Stimulated activated CD8-positive, alpha-beta memory T cell treated with anti-CD3 and anti-CD28 coated beads, Interleukin-7, amount 100 ng/mL, for 4 hours (primary cell): ENCODE measurements around the gene EBPL.

Source experiments
- DNase-seq, 2 donors: peaks; one replicate each; pipeline ENCODE4 v3.0.0-alpha.2; 2020; ENCODE audit warnings: low read depth in 2 of 2

EBPL gene

DNA sequence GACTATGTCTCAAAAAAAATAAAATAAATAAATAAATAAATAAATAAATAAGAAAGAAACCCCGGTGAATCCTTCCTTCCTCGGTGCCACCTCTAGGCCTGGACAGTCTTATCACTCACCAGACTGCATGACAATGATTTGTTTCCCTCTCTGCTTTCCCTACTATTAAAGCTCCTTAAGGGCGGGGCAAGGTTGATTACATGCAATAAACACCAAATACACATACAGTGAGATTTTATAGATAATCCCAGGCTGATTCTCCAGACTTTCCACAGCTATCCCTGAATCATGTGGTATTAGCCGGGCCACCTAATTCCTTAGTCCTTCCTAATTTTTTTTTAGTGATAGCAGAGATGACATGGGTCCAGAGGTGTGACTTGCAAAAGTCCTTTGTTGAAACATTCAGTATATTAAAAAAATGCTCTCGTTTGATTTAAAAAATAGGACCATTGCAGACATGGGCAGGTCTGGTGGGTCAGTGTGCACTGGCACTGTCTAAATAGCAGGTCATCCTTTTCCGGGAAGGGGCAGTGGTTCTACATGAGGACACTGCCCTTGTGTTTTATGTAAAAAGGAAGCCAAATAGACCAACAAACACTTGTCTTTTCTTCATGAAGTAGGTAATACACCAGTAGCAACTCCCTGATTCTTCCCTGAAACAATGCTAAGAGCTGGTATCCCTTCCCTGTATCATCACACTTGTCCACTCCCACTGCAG is 14.5 kb downstream of the EBPL start:
- no peak for DNase-seq

DNA sequence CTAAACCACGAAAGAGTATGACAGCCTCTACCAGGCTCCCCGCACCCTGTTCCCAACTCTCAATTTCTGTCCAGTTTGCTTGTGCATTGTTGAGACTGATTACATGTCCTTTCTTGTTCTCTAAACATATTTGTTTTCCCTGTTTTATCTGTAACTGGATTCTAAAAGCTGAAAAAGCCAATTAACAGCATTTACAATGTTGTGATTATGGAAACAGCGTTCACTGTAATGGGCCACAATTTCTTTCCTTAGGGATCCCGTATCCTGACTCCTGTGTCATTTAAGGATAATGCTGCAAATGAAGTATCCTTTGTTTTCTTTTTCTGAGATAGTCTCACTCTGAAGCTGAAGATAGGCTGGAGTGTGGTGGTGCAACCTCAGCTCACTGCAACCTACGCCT is 20.5 kb downstream of the EBPL start:
- DNase-seq, result no peak

DNA sequence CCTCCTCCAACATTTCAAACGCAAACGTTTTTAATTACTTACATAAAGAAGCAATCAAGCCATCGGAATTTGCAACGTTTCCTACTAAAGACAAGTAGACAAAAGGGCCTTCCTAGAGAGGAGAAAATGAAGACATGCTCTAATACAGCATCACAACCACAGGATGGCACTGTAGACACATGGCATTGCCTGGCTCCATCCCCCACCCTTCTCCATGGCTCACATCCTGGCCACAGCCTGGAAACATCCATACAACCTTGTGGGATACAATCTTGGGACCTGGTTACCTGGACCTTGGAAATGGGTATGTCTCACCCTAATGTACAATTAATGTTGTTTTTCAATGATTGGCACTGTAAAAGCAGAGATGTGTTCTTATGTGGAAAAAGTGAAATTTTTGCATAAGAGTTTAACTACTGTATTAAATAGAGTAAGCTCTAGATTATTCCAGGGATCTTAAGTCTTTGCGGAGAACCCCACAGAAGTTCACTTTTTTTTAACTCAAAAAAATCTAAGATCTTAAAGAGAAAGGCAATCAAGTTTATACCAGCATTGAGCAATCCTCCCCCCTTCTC is 21.5 kb downstream of the EBPL start:
- DNase-seq, result no peak

DNA sequence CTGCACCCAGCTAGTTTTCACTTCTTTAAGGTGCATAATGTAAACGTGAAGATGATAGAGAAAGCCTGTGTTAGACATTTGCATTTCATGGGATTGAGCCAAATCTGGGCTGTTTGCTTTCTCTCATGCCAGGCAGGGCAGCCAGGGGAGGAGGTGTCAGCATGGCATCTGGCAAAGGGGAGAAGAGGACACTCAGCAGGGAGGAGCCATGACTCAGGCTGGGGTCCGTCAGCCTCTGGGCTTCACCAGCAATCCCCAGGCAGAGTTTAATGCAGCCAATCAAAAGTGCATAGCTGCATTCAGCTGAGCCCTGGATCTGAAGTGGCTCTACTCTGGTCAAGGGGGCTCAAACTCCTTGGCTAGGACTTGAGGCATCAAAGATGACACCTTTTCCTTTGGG is 23.5 kb downstream of the EBPL start:
- DNase-seq, result no peak

DNA sequence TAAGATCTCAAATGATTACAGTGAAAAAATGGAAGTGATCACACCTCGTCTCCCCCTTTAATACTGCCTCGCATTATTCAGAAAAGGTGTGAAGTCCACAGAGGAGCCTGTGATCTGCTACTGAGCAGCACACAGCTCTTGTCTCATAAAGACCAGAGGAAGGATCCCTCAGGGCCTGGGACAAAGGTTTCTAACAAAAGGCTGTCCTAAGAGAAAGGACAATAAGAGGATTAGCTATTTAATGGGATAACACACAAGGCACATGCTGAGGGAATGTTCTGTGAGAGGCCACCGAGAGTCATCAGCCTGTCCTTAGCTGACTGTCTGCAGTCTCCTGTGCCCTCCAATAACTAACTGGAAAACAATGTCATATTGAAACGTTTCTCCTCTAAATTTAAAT is 26.7 kb downstream of the EBPL start:
- no peak for DNase-seq

DNA sequence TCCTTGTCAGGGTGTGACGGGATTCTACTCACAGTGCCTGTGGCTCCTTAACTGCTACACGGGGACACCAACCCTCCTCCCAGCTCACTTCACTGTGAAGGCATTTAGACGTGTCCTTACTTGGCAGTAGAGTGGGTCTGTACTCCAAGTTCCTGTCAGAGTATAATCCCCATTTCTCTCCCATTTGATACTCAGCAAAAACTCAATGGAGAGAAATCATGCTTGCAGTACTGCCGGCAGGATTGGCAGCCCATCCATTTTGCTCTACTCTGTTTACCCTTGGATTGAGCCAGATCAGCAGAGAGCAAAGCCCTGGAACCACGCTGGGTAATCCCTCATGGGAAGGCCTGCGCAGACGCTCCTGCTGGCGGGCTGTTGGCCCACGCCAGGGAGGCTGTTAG is 34.0 kb downstream of the EBPL start:
- DNase-seq, result no peak

DNA sequence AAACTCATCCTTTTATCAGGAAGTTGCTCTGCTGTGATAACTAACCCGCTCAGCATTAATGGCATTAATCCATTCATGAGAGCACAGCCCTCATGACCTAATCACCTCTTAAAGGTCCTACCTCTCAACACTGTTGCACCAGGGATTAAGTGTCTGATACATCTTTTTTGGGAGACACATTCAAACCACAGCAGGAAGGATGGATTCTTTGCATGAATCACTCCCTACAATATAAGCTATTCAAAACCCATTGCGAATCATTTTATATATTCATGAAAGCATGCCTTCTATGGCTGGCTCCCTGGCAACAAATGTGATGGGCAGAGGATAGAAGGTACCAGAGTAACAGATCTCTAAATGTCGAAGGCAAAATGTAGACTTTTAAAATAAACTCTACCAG is 35.4 kb downstream of the EBPL start:
- DNase-seq, result no peak

DNA sequence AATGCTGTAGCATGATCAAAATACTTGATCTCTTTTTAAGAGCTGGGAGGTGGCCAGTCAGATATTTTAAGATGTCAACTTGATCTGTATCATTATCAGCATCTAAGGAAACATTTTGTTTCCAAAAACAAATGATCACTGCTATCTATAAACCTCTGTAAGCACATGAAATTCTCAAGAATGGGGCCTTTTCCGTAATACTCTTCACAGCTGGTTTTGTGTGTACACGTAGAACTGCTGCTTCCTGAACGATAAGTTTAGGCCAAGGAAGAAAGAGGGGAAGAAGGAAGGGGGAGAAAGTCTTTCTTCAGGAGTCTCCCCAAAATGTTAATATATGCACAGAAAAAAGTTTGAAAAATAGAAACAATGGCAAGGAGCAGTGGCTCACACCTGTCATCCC is 37.3 kb downstream of the EBPL start:
- DNase-seq, result no peak

DNA sequence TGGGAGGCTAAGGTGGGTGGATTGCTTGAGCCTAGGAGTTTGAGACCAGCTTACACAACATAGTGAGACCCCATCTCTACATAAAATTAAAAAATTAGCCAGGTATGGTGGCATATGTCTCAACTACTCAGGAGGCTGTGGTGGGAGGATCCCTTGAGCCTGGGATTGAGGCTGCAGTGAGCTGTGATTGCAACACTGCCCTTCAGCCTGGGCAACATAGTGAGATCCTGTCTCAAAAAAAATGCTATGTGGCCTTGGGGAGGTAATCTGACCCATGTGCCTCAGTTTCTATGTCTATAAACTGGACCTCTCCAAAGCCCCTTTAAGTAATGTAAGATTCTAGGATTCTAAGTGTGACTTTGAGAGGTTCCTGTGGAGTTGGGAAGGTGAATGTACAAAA is 37.8 kb downstream of the EBPL start:
- no peak for DNase-seq

DNA sequence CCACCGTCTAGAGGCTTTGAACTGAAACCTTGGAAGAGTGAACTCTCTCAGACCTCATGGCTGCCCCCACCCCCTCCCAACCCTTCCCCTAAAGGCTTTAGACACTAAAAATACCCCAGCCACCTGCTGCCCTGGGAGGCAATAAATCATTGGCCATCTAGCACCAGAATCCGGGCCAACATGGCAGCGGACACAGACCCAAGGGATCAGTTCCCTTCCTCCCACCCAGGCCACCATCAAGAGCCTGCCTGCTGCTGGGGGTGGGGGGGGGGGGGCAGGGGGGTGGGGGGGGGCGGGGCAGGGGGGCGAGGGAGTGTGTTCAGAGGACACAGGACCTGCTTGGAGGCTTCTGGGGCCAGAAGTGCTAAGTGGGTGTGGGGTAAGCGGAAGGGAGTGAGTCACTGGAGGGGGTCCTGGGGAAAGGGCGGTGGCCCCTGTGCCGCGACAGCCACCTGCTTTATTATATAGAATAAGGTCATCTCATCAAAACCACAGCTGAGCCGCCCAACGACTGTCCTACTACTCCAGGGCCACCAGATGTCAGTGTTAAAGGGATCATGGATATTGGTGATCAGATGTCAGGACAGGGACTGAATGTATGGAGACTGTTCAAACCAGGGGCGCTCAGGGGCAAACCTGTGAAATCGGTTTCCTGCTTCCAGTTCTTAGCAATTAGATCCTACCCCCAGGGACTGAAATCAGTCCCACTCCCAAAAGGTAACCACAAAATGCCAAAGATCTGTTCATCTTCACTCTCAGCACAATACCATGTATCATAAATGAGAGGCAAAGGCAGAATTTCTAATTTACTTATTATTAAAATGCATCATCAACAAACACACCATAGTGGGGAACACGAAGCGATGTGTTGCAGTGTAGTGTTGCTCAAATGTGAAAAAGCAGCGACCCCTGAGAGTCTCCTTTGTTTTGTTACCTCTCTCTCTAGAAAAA is 38.7 kb downstream of the EBPL start:
- DNase-seq, result no peak

DNA sequence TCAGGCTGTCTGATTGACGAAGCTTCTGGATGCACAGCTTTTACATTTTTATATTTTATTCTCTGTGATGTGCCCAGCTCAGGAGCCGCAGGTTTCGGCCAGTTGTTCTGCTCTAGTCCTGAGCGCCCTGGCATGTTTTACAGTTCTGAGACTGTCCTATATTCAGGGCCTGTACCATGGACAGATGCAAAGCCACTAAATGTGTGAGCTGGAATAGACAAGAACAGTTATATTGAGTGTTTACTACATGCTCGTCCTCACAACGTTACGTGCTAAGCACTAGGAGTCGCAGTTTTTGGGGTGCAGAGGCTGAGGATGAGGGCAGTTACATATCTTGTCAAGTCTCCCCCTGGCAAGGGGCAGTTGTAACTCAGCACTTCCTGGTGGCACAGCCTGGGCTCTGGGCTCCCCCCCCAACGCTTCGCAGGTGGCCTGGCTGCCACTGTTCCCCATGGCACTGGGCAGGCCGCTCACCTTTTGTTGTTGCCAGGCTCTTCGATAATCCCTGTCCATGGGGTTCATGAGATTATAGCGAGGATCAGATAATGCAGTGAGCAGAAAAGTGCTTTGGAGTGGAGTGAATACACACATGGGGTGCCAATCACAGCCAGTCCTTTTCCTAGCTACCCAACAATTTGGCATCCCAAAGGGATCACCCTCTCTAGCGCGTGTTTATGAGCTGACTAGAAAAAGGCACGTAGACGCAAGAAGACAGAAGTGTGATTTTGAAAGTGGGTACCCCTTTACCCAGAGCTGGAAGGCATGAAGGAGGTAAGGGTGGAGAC is 39.5 kb downstream of the EBPL start:
- DNase-seq, result no peak

DNA sequence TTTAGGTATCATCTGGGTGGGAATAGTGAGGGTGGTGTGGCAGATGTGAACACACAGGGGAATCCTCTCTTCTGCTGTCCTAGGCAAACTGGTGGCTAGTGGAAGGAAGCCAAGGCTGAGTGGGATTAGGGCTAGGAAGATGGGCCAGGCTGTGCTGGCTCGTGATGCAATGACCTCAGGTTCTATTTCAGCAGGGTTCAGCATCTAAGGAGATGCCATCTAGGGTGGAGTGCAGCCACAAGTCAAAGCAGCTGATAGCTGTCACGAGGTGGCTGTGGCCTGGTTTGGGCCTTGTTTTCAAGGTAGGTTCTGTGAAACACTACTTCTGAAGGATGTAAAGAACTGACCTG is 41.3 kb downstream of the EBPL start:
- no peak for DNase-seq

DNA sequence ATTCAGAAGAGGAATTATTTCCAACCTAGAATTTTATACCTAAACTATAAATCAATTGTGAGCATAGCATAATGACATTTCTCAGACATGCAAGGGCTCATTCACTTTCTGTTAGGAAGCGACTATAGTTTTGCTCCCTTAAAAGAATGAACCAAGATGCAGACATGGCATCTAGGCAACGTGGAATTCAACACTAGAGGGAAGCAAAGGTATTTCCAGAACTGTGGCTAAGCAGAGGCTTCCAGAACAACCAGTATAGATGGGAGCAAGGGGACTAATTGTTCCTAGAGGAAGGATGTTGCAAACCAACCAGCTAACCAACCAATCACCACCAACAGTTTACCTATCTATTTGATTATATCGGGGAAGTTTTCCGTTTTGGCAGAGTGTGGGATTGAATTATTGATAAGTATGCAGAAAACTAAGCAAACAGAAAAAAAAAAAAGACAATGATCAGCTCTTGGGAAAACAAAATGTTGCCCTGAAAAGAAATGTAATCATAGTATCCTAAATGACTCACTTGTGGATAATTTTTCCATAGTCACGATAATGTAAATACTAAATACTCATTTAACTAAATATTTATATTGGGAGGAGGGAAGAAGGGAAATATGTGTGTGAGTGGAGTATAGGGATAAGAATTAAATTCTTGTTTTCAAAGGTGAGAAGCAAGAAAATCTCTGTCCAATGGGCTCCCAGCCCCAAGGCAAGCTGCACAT is 41.9 kb downstream of the EBPL start:
- no peak for DNase-seq

DNA sequence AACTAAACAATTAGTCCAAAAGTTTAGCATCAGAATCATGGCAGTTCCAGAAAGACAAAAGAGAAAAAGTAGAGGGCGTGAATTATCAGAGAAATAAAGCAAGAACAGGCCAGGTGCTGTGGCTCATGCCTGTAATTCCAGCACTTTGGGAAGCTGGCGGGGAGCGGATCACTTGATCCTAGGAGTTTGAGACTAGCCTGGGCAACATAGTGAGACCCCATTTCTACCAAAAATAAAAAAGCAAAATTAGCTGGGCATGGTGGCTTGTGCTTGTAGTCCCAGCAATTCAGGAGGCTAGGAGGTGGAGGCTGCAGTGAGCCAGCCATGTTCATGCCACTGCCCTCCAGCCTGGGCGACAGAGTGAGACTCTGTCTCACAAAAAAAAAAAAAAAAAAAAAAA is 44.6 kb downstream of the EBPL start:
- no peak for DNase-seq

DNA sequence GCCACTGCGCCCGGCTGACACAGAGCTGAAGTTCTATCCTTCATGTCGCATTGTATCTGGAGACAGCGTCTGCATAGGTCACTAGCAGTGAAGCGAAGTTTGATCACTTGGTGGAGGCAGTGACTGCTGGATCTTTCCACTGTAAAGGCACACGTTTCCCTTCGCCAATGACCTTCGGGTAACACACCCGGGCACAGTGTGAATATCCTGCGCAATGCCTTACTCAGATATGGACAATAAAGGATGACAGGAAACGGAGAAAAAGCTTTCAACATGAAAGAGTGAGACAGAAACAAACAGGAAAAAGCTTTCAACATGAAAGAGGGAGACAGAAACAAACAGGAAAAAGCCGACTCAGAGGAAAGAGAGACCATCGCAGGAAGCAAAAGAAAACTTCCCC is 45.8 kb downstream of the EBPL start:
- DNase-seq, result no peak

DNA sequence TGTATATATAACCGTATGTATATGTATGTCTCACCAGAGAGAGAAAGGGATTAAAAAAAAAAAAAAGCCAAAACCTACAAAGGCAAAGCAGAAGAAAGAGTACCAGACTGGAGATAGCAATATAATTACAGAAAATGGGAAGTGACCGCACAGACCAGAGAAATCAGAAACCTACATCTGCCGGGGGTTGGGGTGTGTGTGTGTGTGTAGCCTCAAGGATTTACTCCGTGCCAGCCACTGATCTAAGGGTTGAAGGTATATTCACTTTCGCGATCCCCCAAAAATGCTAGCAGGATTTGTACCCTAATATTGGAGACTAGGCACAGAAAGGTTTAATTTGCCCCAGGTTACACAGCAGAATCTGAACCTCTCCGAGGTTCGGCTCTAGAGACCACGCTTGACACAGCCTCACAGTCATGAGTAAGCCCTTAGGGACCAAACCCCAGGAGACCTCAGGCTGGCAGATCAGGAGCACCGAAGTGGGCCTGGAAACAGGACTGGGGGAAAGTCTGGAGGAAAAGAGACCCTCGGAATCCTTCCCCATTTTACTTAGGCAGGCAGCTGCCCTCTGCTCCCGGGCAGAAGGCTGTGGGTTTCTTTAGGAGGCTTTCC is 48.1 kb downstream of the EBPL start:
- no peak for DNase-seq

DNA sequence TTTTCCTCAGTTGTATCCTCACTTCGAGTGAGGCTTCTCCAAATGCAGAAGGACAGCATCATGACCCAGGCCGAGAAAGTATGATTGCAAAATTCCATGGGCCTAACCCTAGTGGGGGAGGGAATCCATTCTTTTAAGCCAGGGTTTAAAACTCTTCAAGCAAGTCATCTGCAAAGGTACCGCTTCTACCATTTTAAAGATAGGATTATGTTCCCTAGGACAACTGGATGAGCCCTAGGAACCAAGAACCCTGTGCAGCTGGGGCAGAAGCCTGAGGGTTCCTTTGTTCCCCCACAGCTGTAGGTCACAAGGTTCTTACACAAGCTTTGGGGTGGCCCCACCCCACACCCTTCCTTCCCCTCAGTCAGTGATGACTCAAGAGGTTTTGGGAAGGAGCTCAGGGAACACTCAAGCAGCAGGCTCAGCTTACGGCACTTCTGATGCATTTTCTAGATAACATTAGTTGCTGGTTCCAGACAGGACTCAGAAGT is 49.4 kb downstream of the EBPL start:
- DNase-seq, result no peak

DNA sequence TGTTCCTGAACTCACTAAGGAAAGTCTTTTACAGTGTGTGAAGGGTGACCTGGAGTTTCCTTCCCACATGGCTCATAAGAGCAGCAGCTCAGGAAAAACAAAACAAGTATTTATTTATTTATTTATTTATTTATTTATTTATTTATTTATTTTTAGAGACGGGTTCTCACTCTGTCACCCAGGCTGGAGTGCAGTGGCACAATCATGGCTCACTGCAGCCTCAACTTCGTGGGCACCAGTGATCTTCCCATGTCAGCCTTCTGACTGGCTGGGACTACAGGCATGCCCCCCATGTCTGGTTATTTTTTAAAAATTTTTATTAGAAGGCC is 52.6 kb downstream of the EBPL start:
- DNase-seq, result no peak

DNA sequence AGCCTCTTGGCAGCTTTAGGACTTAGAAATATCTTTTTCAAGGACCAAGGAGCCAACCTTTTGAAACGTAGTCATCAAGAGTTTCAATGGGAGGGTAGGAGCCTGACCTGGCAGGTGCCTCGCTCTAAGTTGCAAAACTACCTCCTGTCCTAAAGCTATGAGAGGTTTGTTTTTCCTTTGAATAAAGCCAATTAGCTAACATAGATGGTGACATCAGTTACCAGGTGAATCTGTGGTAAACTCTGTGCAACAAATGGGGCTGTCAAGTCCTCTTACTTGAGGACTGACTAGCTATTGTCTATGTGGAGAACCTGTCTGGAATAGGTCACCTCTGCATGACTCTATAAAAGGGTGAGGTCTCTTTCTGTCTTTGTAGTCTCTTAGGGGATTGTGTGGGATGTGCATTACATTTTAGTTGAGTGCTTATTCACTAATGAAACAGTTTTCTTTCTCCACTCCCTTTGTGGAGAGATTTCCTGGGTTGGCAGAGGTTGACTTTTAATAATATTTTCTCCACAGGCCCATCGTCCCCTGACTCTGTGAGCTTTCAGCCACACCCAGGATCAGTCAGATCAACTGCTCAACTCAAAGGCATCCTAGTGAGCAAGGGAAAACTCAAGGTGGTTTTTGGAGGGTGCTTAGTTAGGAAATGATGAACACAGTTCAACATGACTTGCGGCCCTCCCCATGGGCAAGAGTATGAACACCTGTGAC is 53.1 kb downstream of the EBPL start:
- no peak for DNase-seq

DNA sequence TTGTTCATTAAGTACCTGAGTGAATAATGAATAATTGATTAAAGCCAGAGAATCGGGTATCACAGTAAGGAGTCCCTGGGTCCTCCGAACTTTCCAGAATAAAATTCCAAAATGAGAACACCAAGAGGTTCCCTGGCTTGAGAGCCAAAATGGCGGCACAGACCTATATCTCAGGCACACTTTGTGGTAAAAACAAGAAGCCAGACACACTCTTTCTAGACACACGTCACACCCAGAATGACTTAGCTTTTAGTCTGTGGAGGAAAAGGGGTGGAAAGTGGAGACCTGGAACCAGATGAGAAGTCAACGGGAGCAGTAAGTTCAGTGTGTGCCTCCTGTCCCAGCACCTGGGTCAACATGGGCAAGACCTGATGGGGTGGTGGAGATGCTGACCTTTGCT is 54.6 kb downstream of the EBPL start:
- no peak for DNase-seq
